HepG2 (cell line): Measurements from ENCODE around the gene PTPRU. TPM values are rescaled to one million over a fixed set of nuclear protein-coding genes. Genes with fewer than 3 reads are reported as not detected.

Experiments
- ATAC-seq: fragments of 200-7000 bp; cut with Tn5 transposase; 3 replicates; pipeline ENCODE4 v1.9.1; 2020; ENCODE audit warnings: mild to moderate bottlenecking, moderate library complexity
- BruUV-seq: library from RNA; stranded (reverse); fragments of 400-500 nt; replicated peaks from 2 replicates; lab custom pipeline; 2021; lab: Mats Ljungman, UMichigan
- CTCF ChIA-PET: fragments of 300-600 bp; formaldehyde crosslinking; extraction: SDS; loops from one replicate; lab custom pipeline; 2021; ENCODE audit warnings: low total read pairs, inconsistent platforms, low intra/inter-chr PET ratio; lab: Yijun Ruan, JAX
- POLR2A ChIA-PET: fragments of 350-600 bp; sonication (Branson Sonifier 250); formaldehyde crosslinking; loops from one replicate; lab custom pipeline; 2020; ENCODE audit warnings: antibody characterized with exemption, inconsistent platforms; lab: Yijun Ruan, JAX
- DNase-seq: peaks from one replicate; pipeline ENCODE4 v3.0.0-alpha.2; 2015; ENCODE audit warnings: low spot score
- FAIRE-seq: peaks from 3 replicates; lab custom pipeline; 2011; peaks lifted over from hg19 to GRCh38; lab: Jason Lieb, UNC
- H2AFZ ChIP-seq: one replicate; pipeline ENCODE4 v1.6.1; 2011; ENCODE audit warnings: low read length, inconsistent platforms
- H3K27ac ChIP-seq: fragments of 300-600 bp; 3 replicates; pipeline ENCODE4 v1.8.0; 2011; ENCODE audit warnings: mixed run types, mild to moderate bottlenecking, mixed read lengths, low read length, inconsistent platforms; ENCODE audit not compliant: insufficient read depth; ENCODE audit errors: extremely low read length
- H3K27me3 ChIP-seq, 2 experiments: fragments of 200-600 bp in 1 of 2; 2 replicates in 1 of 2; 3 replicates in 1 of 2; pipeline versions ENCODE4 v1.6.0 to v1.8.0; 2011; ENCODE audit warnings: low read length in 2 of 2, mild to moderate bottlenecking in 2 of 2, moderate library complexity in 2 of 2, inconsistent platforms in 1 of 2; ENCODE audit not compliant: insufficient read depth in 2 of 2, control insufficient read depth in 1 of 2
- H3K36me3 ChIP-seq, 2 experiments: fragments of 200-600 bp in 1 of 2; replicated peaks in 1 of 2; 2 replicates in 1 of 2; 3 replicates in 1 of 2; pipeline versions ENCODE4 v1.5.1 to v1.8.0; 2011; ENCODE audit warnings: low read length in 2 of 2, inconsistent platforms in 1 of 2; ENCODE audit not compliant: insufficient read depth in 2 of 2, control insufficient read depth in 1 of 2
- H3K4me1 ChIP-seq: 2 replicates; pipeline ENCODE4 v1.5.1; 2012; ENCODE audit warnings: low read length, inconsistent platforms; ENCODE audit not compliant: insufficient read depth
- H3K4me2 ChIP-seq: 2 replicates; pipeline ENCODE4 v1.6.0; 2011; ENCODE audit warnings: low read depth, low read length, inconsistent platforms
- H3K4me3 ChIP-seq, 3 experiments: fragments of 200-600 bp in 1 of 3; sonication (generic), shearing (Covaris generic) in 1 of 3; replicated peaks in 1 of 3; 2 replicates each; pipeline ENCODE4 v1.5.1; 2011 to 2016; ENCODE audit warnings: low read length in 3 of 3, inconsistent platforms in 2 of 3, low read depth in 2 of 3, mild to moderate bottlenecking in 2 of 3, control low read depth in 1 of 3, mixed read lengths in 1 of 3; ENCODE audit not compliant: insufficient read depth in 1 of 3
- H3K79me2 ChIP-seq: one replicate; pipeline ENCODE4 v1.6.1; 2011; ENCODE audit warnings: low read length, inconsistent platforms; ENCODE audit not compliant: insufficient read depth
- H3K9ac ChIP-seq: 2 replicates; pipeline ENCODE4 v1.6.0; 2011; ENCODE audit warnings: mild to moderate bottlenecking, low read depth, low read length, inconsistent platforms; ENCODE audit not compliant: insufficient read depth
- H3K9me3 ChIP-seq: 2 replicates; pipeline ENCODE4 v1.5.1; 2012; ENCODE audit warnings: mild to moderate bottlenecking, low read length
- H4K20me1 ChIP-seq: 2 replicates; pipeline ENCODE4 v1.6.0; 2011; ENCODE audit warnings: inconsistent platforms, mild to moderate bottlenecking, low read length, moderate library complexity; ENCODE audit not compliant: insufficient read depth
- ETV6 ChIP-seq: sonication (generic); formaldehyde crosslinking; conservative IDR thresholded peaks from 2 replicates; pipeline ENCODE4 v1.4.0; 2020; ENCODE audit warnings: missing genetic modification reagents
- FOXM1 ChIP-seq: sonication (generic); formaldehyde crosslinking; IDR thresholded peaks from 2 replicates; pipeline ENCODE4 v1.5.0; 2020; ENCODE audit warnings: missing genetic modification reagents
- KDM4B ChIP-seq: sonication (generic); formaldehyde crosslinking; IDR thresholded peaks from 2 replicates; pipeline ENCODE4 v1.4.0; 2020; ENCODE audit warnings: missing genetic modification reagents
- NCOA1 ChIP-seq: sonication (generic); formaldehyde crosslinking; IDR thresholded peaks from 2 replicates; pipeline ENCODE4 v1.9.0; 2021; ENCODE audit warnings: missing genetic modification reagents
- SATB2 ChIP-seq: sonication (generic); formaldehyde crosslinking; IDR thresholded peaks from 2 replicates; pipeline ENCODE4 v1.5.0; 2020; ENCODE audit warnings: missing genetic modification reagents
- THAP8 ChIP-seq: sonication (generic); formaldehyde crosslinking; IDR thresholded peaks from 2 replicates; pipeline ENCODE4 v1.5.1; 2020; ENCODE audit warnings: missing genetic modification reagents, mild to moderate bottlenecking, borderline replicate concordance
- ZBTB33 ChIP-seq: sonication (generic); formaldehyde crosslinking; IDR thresholded peaks from 2 replicates; pipeline ENCODE4 v1.4.0; 2020; ENCODE audit warnings: missing genetic modification reagents
- WGBS: methylation state at CpG from one replicate; pipeline ENCODE4 v1.1.6; 2017; ENCODE audit warnings: low lambda C conversion rate; 5-methylcytosine and 5-hydroxymethylcytosine counted together
- in situ Hi-C: cut with HindIII; loops from 2 replicates; pipeline ENCODE4 v1.10.0; 2017; ENCODE audit warnings: low pct_unique_long_range_greater_than_20kb; ENCODE audit not compliant: extremely low pct_ligation_motif_present
- intact Hi-C: fragments of 100-400 bp; cut with micrococcal nuclease; formaldehyde crosslinking; loops from one replicate; pipeline ENCODE4 v1.10.0; 2022; ENCODE audit not compliant: unreplicated experiment
- polyA plus RNA-seq, 8 experiments: library from polyadenylated mRNA; depleted of rRNA in 3 of 8; stranded (reverse) in 7 of 8; unstranded in 1 of 8; fragments of >200 nt; fragmentation: Illumina TruSeq in 4 of 8; extraction: Trizol in 4 of 8; gene quantifications; 2 replicates each; pipeline versions ENCODE4 v1.2.1 to v1.2.3, GENCODE V29; 2011 to 2016; ENCODE audit warnings: low read depth in 4 of 8, missing spikeins in 1 of 8, mixed read lengths in 1 of 8; ENCODE audit not compliant: insufficient read depth in 1 of 8
- total RNA-seq, 5 experiments: library from RNA; depleted of rRNA; stranded (reverse); fragments of >200 nt; fragmentation: Illumina TruSeq; extraction: Trizol; gene quantifications; 2 replicates each; pipeline ENCODE4 v1.2.3, GENCODE V29; 2016; ENCODE audit warnings: low read depth in 1 of 5

The PTPRU gene
- total and polyA plus RNA-seq, 2 of the 13 experiments (the other 11 are each of a cell fraction or from before 2014, with no cell fraction given), result 21.6 to 22.3 TPM

GRCh38 chr1:29196863-29197589 is 39.3 kb upstream of the PTPRU start:
- H3K9me3 ChIP-seq, result no peaks in the 10 kb centered on the region
- in situ Hi-C loops (loop anchor here (5.0 kb wide), 1 partner anchor 315 kb away; no protein-coding TSS in a partner anchor), intact Hi-C loops (loop anchor here (1.0 kb wide), 2 partner anchors 51 to 316 kb away; no protein-coding TSS in a partner anchor)
- H3K4me3 ChIP-seq, result no peak overlapping the region
- peaks cover 22 to 46% of the 10 kb centered on the region in 2 experiments for H3K36me3 ChIP-seq
- H3K4me1 ChIP-seq, result peaks cover 14% of the 10 kb centered on the region
- TF ChIP-seq ZBTB33 (CRISPR knock-in tag) (no peak), FOXM1 (CRISPR knock-in tag) (no peak), THAP8 (CRISPR knock-in tag) (no peak), KDM4B (no peak), ETV6 (CRISPR knock-in tag) (no peak), NCOA1 (CRISPR knock-in tag) (no peak), SATB2 (CRISPR knock-in tag) (no peak)
- H3K9ac ChIP-seq, result no peak overlapping the region; the same call in 1 of the 2 replicates
- no peak overlapping the region for H3K27ac ChIP-seq
- CTCF ChIA-PET, result interaction anchor here (0.7 to 2.0 kb wide), 2 partner anchors 9 to 315 kb away, joined by 4 to 8 read pairs; no protein-coding TSS in a partner anchor
- POLR2A ChIA-PET, result interaction anchor here (0.6 to 2.4 kb wide), 4 partner anchors 10 to 194 kb away, joined by 3 to 30 read pairs (median 3); partner anchors contain the start of gene SRSF4
- H3K4me2 ChIP-seq, result no peak overlapping the region
- 95% methylated on average over 6 of the region's 7 CpGs for WGBS
- H4K20me1 ChIP-seq, result no peaks in the 10 kb centered on the region
- DNase-seq (no peak), ATAC-seq (no peak), FAIRE-seq (no peak)
- no TSS peak for BruUV-seq
- H3K27me3 ChIP-seq, result no peaks in the 10 kb centered on the region
- H2AFZ ChIP-seq, result no peak overlapping the region
- no peaks in the 10 kb centered on the region for H3K79me2 ChIP-seq
